ENCODE data around the gene KRTAP5-4.

KRTAP5-4 gene

DNA sequence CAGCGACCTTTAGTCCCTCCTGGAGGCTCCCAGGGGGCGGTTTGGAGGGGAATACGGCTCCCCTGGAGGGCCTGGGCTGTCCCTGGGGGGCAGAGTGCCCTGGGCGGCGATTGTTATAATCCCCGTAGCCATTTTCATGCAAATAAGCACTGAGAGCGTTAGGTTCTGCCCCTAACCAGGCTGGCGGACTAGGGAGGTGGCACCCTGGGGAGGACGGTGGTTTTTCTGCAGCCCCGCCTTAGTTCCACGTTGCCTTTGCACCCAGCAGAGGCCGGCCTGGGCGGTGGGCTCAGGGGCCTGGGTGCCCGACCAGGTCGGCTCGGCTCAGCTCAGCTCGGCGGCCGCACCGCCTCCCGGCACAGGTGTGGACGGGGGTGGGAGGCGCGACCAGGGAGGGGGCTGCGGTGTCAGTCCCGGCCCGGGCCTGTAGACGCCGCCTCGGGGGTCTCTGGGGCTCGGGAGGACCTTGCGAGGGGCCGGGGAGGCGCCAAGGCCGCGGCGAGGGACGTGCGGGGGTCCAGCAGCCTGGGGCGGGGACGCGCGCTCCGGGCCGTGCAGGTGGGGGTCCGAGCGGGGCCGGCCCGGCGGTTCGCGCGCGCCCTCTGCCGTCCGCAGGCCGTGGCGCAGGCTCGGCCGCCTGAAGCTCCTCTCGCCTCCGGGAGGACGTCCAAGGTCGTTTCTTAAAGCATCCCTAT lies 47.6 kb downstream of the KRTAP5-4 start:
- in situ Hi-C loops (cut with MboI; ENCODE audit: low sequenced_read_pairs) = no loop called here

DNA sequence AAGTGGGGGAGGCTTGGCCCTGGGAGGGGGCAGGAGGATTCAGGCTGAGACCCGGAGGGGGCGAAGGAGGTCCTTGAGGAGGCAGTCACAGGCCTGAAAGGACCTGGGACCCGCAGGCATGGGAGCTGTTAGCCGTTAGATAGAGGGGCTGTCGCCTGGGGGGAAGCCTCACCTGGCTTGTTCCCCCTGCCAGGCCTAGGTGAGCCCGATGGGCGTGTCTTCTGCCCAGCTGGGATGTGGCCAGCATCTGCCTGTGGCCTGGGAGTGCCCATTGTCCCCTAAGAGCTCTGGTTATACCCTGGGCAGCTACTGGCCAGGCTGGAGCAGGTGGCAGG lies 48.1 kb downstream of the KRTAP5-4 start:
- in situ Hi-C loops (cut with MboI; ENCODE audit: low sequenced_read_pairs) = no loop called here

GRCh38 chr11:1573077-1573902 lies 48.6 kb downstream of the KRTAP5-4 start:
- in situ Hi-C loops (cut with MboI; ENCODE audit: low sequenced_read_pairs) = no loop called here

DNA sequence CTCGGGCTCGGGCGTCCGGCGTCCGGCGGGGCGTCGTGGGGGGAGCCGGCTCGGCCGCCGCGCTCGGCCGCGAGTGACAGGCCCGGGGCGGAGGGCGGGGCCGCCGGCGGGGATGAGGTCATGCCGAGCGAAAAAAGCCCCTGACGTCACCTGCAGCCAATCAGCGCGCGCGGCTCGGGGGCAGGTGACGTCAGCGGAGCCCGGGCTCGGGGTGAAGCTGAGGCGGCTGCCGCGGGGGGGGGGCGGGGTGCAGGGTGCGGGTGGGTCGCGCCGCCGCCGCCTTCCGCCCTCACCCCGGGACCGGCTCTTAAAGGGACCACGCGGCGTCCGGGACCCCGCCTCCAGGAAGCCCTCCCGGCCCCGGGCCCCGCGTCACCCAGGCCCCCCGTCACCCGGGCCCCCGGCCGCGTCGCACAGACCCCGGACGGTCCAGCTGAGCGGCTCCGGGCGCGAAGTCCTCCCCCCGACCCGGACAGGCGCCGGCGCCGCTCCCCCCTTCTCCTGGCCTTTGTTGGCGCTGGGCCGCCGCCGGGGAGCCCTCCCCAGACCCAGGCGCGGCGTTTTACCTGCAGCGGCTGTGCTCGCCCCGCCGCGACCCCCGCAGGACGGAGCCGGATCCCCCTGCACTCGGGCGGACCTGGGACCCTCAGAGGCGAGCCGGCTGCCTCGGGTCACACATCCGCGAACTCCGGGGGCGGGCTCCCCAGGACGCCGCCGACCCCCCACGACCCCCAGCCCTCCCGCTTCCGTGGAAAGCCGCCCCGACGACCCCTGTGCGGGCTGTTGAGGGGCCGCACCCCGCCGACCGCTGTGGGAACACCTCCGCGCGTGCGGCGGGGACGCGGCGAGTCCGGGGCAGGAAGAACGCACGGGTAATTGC lies 49.5 kb downstream of the KRTAP5-4 start, which contains the start of gene DUSP8:
Gene DUSP8 (minus strand): TSS at position 75 of the 880 bp plus-strand sequence. CDS start 6,445 bp downstream, outside the sequence.
- in situ Hi-C loops (cut with MboI; ENCODE audit: low sequenced_read_pairs) = no loop called here

DNA sequence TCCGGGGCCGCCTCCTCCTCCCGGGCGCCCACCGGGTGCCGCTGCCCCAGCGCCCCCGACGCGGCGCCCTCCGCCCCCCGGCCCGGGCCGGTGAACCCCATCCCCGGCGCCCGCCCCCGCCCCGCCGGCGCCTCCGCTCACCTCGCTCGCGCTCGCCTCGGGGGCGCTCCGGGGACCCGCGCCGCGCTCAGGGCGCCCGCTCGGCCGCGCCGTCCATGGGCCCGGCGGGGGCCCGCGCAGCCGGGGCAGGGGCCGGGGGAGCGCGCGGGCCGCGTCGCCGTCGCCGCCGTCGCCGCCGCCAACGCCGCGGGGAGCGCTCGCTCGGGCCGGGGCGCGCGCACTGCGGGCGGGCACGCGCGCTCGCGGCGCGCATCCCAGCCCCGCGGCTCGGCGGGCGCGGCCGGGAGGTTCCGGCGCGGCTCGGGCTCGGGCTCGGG lies 50.2 kb downstream of the KRTAP5-4 start:
- in situ Hi-C loops (cut with MboI; ENCODE audit: low sequenced_read_pairs) = no loop called here

Measured in HL-60/S4 treated with phorbol 12-myristate 13-acetate at 8.2 ng/mL for 4 days and 3 days (cell line).